Muscle of back (tissue), 11 donors: Measurements from ENCODE around the gene PRR19. TPM values are rescaled to one million over a fixed set of nuclear protein-coding genes. Genes with fewer than 3 reads are reported as not detected.

Experiments used
- DNase-seq, 3 donors: peaks; one replicate each; pipeline versions ENCODE4 v3.0.0 to v3.0.0-alpha.2; 2013
- polyA plus RNA-seq, 10 donors: library from polyadenylated mRNA; unstranded; fragments of 120-200 nt; gene quantifications; one replicate each; pipeline ENCODE4 v1.2.1, GENCODE V29; 2013; ENCODE audit not compliant: insufficient read length in 10 of 10

PRR19 gene
- polyA plus RNA-seq, 10 donors, result 0.47 to 1.8 (median 0.78) TPM

GRCh38 chr19:42348211-42348610 is 46.3 kb downstream of the PRR19 start:
- DNase-seq, result no peak

GRCh38 chr19:42349378-42350107 is 47.6 kb downstream of the PRR19 start:
- no peak for DNase-seq

DNA sequence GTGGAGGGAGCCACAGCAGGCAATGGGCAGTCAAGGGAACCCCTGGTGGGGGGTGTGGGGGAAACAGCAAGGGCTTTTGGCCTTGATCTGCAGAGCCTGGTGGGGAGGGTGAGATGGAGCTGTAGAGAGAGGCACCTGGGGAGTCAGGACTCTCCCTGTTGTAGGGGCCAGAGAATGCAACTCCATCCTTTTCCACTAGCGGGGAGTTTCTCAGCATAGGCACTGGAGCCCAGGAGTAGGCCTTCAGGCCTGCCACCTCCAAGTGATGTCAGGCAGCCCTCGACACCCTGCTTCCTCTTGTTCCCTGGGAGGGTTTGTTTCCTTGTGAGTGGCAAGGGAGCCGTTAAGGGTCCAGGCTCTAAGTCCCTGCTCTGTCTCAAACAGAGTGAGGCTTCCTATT is 48.5 kb downstream of the PRR19 start:
- no peak for DNase-seq

GRCh38 chr19:42351079-42351735 is 49.3 kb downstream of the PRR19 start:
- no peak for DNase-seq

DNA sequence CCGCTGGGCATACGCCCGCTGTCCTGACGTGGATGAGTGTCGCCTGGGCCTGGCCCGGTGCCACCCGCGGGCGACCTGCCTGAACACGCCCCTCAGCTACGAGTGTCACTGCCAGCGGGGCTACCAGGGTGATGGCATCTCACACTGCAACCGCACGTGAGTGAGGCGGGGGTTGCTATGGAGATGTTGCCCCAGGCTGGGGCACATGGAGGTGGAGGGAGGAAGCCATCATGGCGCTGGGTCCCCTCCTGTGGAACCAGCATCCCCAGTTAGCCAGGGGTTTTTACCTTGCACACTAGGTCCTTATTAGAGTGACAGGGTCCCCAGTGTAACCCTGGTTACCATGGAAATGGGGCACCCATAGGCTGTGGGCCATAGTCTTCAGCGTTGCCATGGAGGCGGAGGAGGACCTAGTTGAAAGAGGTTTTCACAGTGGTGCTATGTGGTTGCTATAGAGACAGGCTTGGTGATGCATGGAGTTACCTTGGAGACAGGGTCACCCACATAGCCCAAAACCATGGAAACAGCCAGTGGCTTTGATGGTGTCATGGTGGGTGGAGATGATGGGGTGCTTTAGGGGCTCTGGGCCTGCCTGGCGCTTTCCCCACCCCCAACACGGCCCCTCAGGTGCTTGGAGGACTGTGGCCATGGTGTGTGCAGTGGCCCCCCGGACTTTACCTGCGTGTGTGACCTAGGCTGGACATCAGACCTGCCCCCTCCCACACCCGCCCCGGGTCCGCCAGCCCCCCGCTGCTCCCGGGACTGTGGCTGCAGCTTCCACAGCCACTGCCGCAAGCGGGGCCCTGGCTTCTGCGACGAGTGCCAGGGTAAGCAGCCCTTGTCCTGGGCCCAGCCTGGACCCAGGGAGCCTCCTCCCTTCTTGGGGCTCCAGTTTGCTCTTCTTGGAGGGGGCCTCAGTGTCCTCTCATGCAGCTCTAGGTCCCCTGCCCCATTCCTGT is 50.6 kb downstream of the PRR19 start:
- no peak for DNase-seq

GRCh38 chr19:42353341-42354015 is 51.5 kb downstream of the PRR19 start:
- DNase-seq, result no peak

- DNase-seq, result no peak
Observed at GRCh38 chr19:42355896-42356295, 54.0 kb downstream of the PRR19 start.

DNA sequence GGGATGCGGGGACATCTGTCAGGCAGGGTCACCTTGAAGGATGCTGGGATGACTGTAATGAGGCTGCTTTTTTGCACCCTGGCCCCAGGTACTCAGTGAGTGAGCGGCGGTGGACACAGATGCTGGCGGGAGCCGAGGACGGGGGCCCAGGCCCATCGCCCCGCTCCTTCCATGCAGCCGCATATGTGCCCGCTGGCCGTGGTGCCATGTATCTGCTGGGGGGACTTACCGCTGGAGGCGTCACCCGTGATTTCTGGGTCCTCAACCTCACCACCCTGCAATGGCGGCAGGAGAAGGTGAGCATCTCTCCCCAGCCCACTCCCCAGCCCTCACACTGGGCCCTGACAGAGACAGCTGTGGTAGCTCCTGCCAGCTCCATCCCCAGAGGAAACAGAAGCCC is 54.8 kb downstream of the PRR19 start:
- no peak for DNase-seq

DNA sequence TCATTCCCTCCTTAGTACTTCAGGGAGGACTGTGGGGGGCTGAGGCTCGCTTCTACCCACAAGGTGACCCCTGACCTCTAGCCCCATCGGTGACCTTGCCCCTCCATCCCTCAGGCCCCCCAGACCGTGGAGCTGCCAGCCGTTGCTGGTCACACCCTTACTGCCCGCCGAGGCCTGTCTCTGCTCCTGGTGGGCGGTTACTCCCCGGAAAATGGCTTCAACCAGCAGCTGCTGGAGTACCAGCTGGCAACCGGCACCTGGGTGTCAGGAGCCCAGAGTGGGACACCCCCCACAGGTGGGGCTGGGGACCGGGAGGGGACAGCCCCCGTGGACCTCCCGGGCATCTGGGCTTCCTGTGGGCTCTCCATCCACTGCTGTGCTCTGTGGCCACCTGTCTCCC is 55.4 kb downstream of the PRR19 start:
- no peak for DNase-seq

Other genes starting within 250 kb of the PRR19 start
- gene GRIK5, start 231.9 kb upstream of the PRR19 start, polyA plus RNA-seq, result 1 to 10 TPM; 1.8 to 4.3 (median 3.1) TPM
- 10 to 100 TPM in 4 of 10 donors, 1 to 10 TPM in 6; 7.5 to 14.1 (median 9.5) TPM for gene ZNF574, start 226.0 kb upstream of the PRR19 start, polyA plus RNA-seq
- gene POU2F2, start 169.7 kb upstream of the PRR19 start, polyA plus RNA-seq, result 1 to 10 TPM; 1.5 to 3.0 (median 1.7) TPM
- gene DEDD2, start 84.5 kb upstream of the PRR19 start, polyA plus RNA-seq, result 10 to 100 TPM in 9 of 10 donors, 1 to 10 TPM in 1; 9.6 to 14.8 (median 12.8) TPM
- 1 to 10 TPM; 4.5 to 8.5 (median 5.9) TPM for gene ZNF526, start 81.8 kb upstream of the PRR19 start, polyA plus RNA-seq
- 10 to 100 TPM; 34.4 to 49.0 (median 42.1) TPM for gene GSK3A, start 59.5 kb upstream of the PRR19 start, polyA plus RNA-seq
- gene ERF, start 47.0 kb upstream of the PRR19 start, polyA plus RNA-seq, result 10 to 100 TPM; 28.5 to 46.1 (median 38.4) TPM
- gene CIC, start 32.9 kb upstream of the PRR19 start, polyA plus RNA-seq, result 10 to 100 TPM; 26.8 to 42.2 (median 35.7) TPM
- 10 to 100 TPM; 20.0 to 43.7 (median 29.7) TPM for gene PAFAH1B3, start 492 bp downstream of the PRR19 start, polyA plus RNA-seq
- gene TMEM145, start 11.2 kb downstream of the PRR19 start, polyA plus RNA-seq, result under 1 TPM; 0.16 to 0.56 (median 0.30) TPM
- 10 to 100 TPM; 20.6 to 33.2 (median 26.3) TPM for gene MEGF8, start 23.5 kb downstream of the PRR19 start, polyA plus RNA-seq
- under 1 TPM in 3 of 10 donors, not detected in 7; 0.42 to 0.79 (median 0.59) TPM for gene CNFN, start 88.2 kb downstream of the PRR19 start, polyA plus RNA-seq
- gene LIPE, start 125.3 kb downstream of the PRR19 start, polyA plus RNA-seq, result 10 to 100 TPM in 2 of 10 donors, 1 to 10 TPM in 8; 5.4 to 12.1 (median 7.6) TPM
- gene CXCL17, start 140.8 kb downstream of the PRR19 start, polyA plus RNA-seq, result under 1 TPM in 1 of 10 donors, not detected in 9; 0.79 TPM
- gene CEACAM1, start 226.3 kb downstream of the PRR19 start, polyA plus RNA-seq, result 1 to 10 TPM in 9 of 10 donors, under 1 TPM in 1; 0.79 to 3.7 (median 2.0) TPM